Effector memory CD8-positive, alpha-beta T cell (primary cell): ENCODE measurements around the gene SYT5.
"Not testable (repeated sequence)": the region's sequence is repeated elsewhere in the genome, so short reads cannot be mapped to it uniquely, and the experiment has no call there.

Experiments used
- ATAC-seq: fragments of 150-1000 bp; cut with Tn5 transposase; replicated peaks from 2 replicates; pipeline ENCODE4 v1.10.0; 2021; ENCODE audit warnings: mild to moderate bottlenecking, moderate library complexity
- DNase-seq, 3 experiments: peaks; one replicate each; pipeline ENCODE4 v3.0.0; 2021
- H3K27ac Mint-ChIP-seq, 2 donors: one replicate each; pipeline ENCODE4 v1.8.0; 2022; ENCODE audit warnings: mild to moderate bottlenecking in 2 of 2, mixed read lengths in 2 of 2, moderate library complexity in 2 of 2
- H3K27me3 Mint-ChIP-seq, 2 donors: one replicate each; pipeline ENCODE4 v1.8.0; 2022; ENCODE audit warnings: mixed read lengths in 2 of 2
- H3K36me3 Mint-ChIP-seq: one replicate; pipeline ENCODE4 v1.8.0; 2022; ENCODE audit warnings: mild to moderate bottlenecking, moderate library complexity, mixed read lengths; ENCODE audit not compliant: insufficient read depth
- H3K4me1 Mint-ChIP-seq, 2 donors: one replicate each; pipeline ENCODE4 v1.8.0; 2022; ENCODE audit warnings: low read depth in 2 of 2, mixed read lengths in 2 of 2
- H3K4me3 Mint-ChIP-seq, 2 donors: one replicate each; pipeline ENCODE4 v1.8.0; 2022; ENCODE audit warnings: mild to moderate bottlenecking in 2 of 2, mixed read lengths in 2 of 2, moderate library complexity in 2 of 2
- H3K9me3 Mint-ChIP-seq, 2 donors: one replicate each; pipeline ENCODE4 v1.8.0; 2022; ENCODE audit warnings: mixed read lengths in 2 of 2
- total RNA-seq, 9 experiments: gene quantifications; one replicate each; lab custom pipeline; 2026; lab: John Stamatoyannopoulos, UW

The SYT5 gene
- total RNA-seq: 0 to 0.88 (median 0.07) reads per million in 9 experiments

DNA sequence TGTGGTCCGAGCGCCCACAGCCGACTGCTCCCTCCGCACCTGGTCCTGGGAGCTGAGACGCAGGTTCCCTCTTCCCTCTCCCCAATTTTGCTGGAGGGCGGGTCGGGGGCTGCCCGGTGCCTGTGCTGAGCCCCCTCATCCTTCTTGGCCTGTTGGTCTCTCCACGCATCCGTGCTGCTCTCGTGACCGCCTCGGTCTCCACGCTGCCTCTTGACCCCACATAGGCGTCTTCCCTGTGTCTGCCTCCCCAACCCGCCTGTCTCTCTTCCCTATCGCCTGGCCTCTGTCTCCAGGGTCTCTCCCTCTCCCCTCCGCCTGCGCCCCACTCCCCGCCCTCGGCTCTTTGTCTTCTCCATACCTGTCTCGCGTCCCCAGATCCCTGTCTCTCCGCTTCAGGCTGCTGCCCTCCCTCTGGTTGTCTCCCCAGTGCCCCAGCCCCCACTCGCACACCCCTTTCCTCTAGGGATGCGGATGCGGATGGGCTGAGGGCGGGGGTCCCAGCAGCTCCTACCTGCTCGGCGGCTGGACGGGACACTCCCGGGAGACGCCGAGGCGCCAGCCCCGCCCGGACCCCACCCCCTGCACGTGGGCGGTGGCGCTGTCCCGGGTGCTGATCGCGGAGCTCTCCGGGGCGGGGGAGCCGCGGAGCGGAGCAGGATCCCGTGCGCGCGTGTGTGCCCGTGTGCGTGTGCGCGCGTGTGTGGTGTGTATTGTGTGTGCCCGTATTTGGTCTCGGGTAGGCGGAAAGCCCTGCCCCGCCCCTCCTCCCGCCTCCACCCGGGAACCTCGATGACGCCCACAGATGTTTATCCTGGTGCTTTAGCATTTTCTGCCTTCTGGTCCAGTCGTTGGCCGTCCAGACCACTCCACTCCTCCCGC lies at the start of gene SYT5:
TSS of gene SYT5 (minus strand) at position 684 of the 879 bp plus-strand sequence. CDS start 1,248 bp downstream, outside the sequence.
- H3K27me3 Mint-ChIP-seq: peaks cover 50 to 94% of the 10 kb centered on the region in 2 donors
- peak within 1 kb of the TSS; percentile 79 to 82 for H3K4me3 Mint-ChIP-seq
- peaks cover 29% of the 10 kb centered on the region for H3K36me3 Mint-ChIP-seq
- peak; percentile 23 for ATAC-seq
- H3K27ac Mint-ChIP-seq: peak within 1 kb of the TSS; percentile 96 to 97
- H3K9me3 Mint-ChIP-seq: no peaks in the 10 kb centered on the region
- DNase-seq: peak; percentile 52 to 60 (median 59)
- H3K4me1 Mint-ChIP-seq: peaks cover 4 to 18% of the 10 kb centered on the region in 2 donors

DNA sequence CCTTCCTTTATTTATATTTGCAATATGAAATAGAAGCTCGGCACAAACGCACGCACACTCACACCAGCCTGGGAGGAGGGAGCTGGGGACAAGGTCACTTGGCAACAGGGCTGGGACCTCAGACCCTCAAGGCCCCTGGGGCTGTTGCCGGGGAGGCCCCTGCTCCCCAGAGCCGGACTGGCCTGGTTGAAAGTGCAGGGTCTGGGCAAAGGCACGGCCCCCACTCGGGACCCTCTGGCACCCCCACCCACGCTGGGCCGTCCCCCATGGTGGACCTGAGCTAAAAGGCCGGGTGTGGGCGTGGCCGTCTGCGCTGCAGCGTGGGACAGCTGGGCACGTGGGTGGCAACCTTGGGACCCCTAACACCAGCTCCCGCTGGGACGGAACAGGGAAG lies 49.7 kb upstream of the SYT5 start:
- H3K27ac Mint-ChIP-seq: peak overlapping the region in 1 of 2 donors; percentile 82
- DNase-seq: no peak
- H3K27me3 Mint-ChIP-seq: no peaks in the 10 kb centered on the region
- no peak overlapping the region for H3K4me3 Mint-ChIP-seq
- H3K4me1 Mint-ChIP-seq: peaks cover 12 to 13% of the 10 kb centered on the region in 2 donors
- H3K9me3 Mint-ChIP-seq: no peaks in the 10 kb centered on the region
- peaks cover 71% of the 10 kb centered on the region for H3K36me3 Mint-ChIP-seq
- ATAC-seq: no peak

DNA sequence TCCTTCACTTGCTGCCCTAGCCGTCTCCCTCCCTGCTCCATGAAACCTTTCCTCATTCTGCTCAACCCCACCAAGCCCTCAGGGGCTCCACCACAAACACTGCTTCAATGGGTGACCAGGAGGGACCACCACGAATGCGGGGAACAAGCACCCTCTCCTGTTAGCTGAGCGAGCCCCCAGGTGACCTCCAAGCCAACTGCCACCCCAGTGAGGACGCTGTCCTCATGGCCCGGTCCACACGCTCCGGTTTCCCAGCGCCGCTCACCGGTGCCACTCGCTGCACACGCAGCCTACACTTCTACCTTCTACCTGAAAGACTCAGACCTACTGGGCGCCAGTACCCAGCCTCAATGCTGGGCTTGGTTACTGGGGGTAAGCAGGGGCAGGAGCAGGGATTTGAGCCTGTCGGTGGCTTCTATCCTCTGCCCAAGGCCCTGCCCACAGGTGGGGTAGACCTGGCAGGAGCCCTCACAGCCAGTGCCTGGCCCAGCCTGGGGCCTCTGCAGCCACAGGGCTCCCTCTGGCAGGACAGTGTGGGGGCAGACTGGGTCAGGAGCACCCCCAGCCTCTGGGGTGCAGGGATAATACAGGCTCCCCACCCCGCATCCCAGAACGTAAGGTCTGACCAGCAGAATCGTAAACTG lies 49.2 kb upstream of the SYT5 start:
- Mint-ChIP-seq H3K27ac (peak overlapping the region in 1 of 2 donors; percentile 57), H3K4me3 (no peak overlapping the region), H3K9me3 (no peaks in the 10 kb centered on the region), H3K36me3 (peaks cover 69% of the 10 kb centered on the region), H3K4me1 (peaks cover 8% of the 10 kb centered on the region in 2 donors), H3K27me3 (no peaks in the 10 kb centered on the region)
- no peak for DNase-seq
- no peak for ATAC-seq

DNA sequence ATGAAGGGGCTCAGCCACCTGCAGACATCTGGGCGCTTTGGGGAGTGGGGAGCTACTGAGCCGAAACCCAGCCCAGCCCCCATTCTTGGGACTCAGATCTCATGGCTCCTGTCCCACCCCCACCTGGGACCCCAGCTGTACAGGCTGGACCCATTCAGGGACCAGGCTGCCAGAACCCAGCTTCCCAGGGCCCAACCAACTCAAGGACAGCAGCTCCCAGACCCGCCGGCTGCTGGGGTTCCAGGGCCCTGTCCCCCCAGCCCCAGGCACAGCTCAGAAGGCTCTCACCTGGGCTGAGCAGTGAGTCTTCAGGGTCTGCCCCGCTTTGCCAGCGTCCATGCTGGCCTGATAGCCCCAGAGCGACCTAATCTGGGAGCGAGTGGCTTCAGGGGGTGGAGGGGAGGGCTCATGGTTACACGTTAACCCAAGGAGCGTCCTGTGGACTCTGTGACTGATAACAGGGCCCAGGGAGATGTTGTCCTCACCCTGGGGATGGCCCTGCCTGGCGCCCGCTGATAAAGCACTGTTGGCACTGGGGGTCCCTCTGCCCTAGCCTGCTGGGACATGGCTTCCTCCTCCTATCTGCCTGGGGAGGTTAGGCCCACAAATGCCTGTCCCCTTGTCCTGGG lies 48.4 kb upstream of the SYT5 start, which contains the start of gene TMEM86B:
TSS of gene TMEM86B (minus strand) at position 361 of the 629 bp plus-strand sequence. CDS start at position 339, 22 bp downstream.
- H3K4me1 Mint-ChIP-seq: peaks cover 5 to 6% of the 10 kb centered on the region in 2 donors
- H3K36me3 Mint-ChIP-seq: peaks cover 69% of the 10 kb centered on the region
- H3K27me3 Mint-ChIP-seq: no peaks in the 10 kb centered on the region
- no peaks in the 10 kb centered on the region for H3K9me3 Mint-ChIP-seq
- ATAC-seq (no peak), DNase-seq (no peak)
- H3K27ac Mint-ChIP-seq: peak within 1 kb of the TSS in 1 of 2 donors; percentile 88
- peak within 1 kb of the TSS in 1 of 2 donors; percentile 38 for H3K4me3 Mint-ChIP-seq

DNA sequence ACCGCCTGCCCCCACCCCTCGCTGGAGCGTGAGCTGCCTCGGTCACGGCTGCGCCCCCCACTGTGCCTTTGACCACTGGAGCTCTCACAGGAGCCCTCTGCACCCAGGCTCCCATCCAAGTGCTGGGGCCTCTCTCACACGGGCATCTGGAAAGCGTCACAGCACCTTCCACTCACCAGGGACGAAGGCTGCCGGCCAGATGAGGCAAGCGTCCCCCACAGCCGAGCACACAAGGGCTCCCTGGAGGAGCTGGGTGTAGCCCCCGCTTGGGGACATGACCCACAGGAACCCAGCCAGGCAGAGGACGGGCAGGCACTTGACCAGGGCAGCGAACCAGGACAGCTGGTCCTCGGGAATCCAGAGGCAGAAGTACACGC lies 47.9 kb upstream of the SYT5 start:
- Mint-ChIP-seq H3K4me3 (peak overlapping the region in 1 of 2 donors; percentile 38), H3K36me3 (peaks cover 69% of the 10 kb centered on the region), H3K27ac (peak overlapping the region in 1 of 2 donors; percentile 88), H3K4me1 (peaks cover 5 to 6% of the 10 kb centered on the region in 2 donors), H3K9me3 (no peaks in the 10 kb centered on the region), H3K27me3 (no peaks in the 10 kb centered on the region)
- DNase-seq: no peak
- no peak for ATAC-seq

DNA sequence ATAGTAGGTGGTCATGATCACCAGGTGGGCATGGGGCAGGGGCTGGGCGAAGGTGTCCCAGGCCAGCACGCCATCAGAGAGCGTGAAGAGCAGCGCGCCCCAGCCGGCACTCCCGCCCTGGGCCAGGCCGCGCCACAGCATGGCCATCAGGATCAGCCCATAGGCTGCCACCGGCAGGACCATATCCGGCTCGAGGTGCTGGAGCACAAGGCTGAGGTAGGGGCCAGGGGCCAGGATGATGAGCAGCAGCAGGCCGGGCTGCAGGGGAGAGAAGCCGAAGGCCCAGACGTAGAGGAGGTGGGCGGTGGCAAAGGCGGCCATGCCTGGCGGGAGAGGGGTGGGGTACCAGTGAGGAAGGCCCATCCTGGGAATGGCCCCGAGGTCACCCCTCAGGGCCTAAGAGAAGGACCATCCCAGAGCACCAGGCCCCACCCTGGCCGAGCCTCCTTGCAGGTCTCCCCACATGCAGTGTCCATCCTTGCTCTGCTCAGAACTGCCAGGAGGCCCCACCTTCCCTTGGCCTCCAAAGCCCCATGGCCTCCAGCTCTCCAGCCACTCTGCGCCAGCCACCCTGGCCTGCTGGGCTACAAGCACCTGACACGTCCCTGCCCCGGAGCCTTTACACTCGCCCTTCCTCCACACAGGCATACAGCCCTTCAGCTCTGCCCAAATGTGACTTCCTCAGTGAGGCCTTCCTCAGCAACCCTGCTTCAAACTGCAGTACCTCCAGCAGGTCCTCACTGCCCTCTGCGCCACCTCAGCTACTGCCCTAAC lies 47.3 kb upstream of the SYT5 start:
- DNase-seq (no peak), ATAC-seq (no peak)
- H3K36me3 Mint-ChIP-seq: peaks cover 66% of the 10 kb centered on the region
- H3K4me3 Mint-ChIP-seq: peak overlapping the region in 1 of 2 donors; percentile 38
- no peaks in the 10 kb centered on the region for H3K27me3 Mint-ChIP-seq
- H3K9me3 Mint-ChIP-seq: no peaks in the 10 kb centered on the region
- peak overlapping the region in 1 of 2 donors; percentile 88 for H3K27ac Mint-ChIP-seq
- peaks cover 5 to 6% of the 10 kb centered on the region in 2 donors for H3K4me1 Mint-ChIP-seq

DNA sequence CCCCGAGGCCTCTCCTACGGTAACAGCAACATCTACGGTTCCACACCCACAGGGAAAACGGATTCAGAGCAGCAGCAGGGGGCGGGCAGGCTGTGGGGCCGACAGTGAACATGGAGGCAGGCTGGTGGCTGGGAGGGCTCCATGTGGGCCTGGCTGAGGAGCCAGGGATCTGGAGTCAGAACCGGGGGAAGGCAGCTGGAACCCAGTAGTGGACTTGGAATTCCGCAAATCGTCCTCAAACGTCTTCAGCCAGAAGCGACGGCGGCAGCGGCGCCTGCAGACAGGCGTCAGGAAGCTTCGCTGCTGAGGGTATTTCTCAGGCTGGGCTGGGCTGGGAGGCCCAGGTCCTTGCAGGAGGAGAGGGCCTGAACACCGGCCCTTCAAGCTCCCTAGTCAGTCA lies 46.7 kb upstream of the SYT5 start:
- Mint-ChIP-seq H3K27me3 (no peaks in the 10 kb centered on the region), H3K4me3 (no peak overlapping the region), H3K27ac (peak overlapping the region; percentile 31 to 84), H3K36me3 (peaks cover 62% of the 10 kb centered on the region), H3K4me1 (peaks cover 5 to 6% of the 10 kb centered on the region in 2 donors), H3K9me3 (no peaks in the 10 kb centered on the region)
- no peak for DNase-seq
- no peak for ATAC-seq

DNA sequence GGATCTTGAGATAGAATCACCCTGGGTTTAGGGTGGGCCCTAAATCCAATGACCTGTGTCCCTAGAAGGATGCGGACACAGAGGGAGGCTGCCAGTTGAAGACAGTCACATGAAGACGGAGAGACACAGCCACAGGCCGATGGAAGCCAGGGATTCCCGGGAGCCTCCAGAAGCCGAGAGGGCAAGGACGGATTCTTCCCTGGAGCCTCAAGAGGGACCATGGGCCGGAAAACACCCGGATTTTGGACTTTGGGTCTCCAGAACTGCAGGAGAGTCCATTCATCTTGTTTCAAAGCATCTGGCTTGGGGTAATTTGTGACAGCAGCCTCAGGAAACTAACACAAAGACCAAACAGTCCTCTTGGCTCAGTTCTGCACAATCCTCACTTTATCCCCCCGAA lies 46.2 kb upstream of the SYT5 start:
- H3K27ac Mint-ChIP-seq: peak overlapping the region; percentile 31 to 84
- H3K27me3 Mint-ChIP-seq: no peaks in the 10 kb centered on the region
- peaks cover 57% of the 10 kb centered on the region for H3K36me3 Mint-ChIP-seq
- DNase-seq: no peak
- H3K4me1 Mint-ChIP-seq: peaks cover 5 to 6% of the 10 kb centered on the region in 2 donors
- H3K9me3 Mint-ChIP-seq: peaks cover 0 to 2% of the 10 kb centered on the region in 2 donors
- peak overlapping the region in 1 of 2 donors; percentile 8 for H3K4me3 Mint-ChIP-seq
- no peak for ATAC-seq

DNA sequence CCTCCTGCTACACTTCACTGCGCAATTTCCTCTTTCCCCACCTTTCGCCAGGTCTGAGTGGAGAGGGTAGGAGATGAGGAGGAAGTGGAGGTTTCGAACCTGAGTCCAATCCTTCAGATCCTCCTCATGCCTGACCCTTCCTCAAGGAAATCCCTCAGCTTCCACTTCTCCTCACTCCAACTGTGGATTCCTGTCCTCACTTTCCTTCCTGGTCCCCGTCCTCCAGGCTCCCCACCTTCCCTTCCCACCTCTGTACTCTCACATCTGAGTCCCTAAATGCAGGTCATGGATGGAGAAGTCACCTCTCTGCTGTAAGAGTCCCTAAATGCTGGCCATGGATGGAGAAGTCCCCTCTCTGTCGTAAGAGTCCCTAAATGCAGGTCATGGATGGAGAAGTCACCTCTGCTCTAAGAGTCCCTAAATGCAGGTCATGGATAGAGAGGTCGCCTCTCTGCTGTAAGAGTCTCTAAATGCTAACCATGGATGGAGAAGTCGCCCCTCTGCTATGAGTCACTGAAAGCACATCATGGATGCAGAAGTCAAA lies 45.4 kb upstream of the SYT5 start:
- H3K27me3 Mint-ChIP-seq: no peaks in the 10 kb centered on the region
- ATAC-seq (no peak), DNase-seq (no peak)
- peak overlapping the region; percentile 52 to 84 for H3K27ac Mint-ChIP-seq
- peaks cover 54% of the 10 kb centered on the region for H3K36me3 Mint-ChIP-seq
- H3K4me1 Mint-ChIP-seq: peaks cover 5 to 6% of the 10 kb centered on the region in 2 donors
- no peak overlapping the region for H3K4me3 Mint-ChIP-seq
- H3K9me3 Mint-ChIP-seq: peaks cover 0 to 2% of the 10 kb centered on the region in 2 donors

DNA sequence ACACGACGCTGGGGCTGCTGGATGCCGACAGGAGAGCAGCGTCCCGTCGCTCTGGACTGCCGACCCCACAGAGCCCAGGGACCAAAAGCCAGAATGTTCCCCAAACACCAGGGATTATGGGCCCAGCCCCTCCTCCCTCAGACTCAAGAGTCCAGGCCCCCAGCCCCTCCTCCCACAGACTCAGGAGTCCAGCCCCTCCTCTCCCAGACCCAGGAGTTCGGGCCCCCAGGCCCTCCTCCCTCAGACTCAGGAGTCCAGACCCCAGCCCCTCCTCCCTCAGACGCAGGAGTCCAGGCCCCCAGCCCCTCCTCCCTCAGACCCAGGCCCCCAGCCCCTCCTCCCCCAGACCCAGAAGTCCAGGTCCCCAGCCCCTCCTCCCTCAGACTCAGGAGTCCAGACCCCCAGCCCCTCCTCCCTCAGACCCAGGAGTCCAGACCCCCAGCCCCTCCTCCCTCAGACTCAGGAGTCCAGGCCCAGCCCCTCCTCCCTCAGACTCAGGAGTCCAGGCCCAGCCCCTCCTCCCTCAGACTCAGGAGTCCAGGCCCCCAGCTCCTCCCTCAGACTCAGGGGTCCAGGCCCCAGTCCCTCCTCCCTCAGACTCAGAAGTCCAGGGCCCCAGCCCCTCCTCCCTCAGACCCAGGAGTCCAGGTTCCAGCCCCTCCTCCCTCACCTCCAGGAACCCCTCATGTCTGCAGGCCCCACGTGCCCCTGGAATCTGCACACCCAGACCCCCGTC lies 44.8 kb upstream of the SYT5 start:
- H3K27me3 Mint-ChIP-seq, DNase-seq, H3K4me3 Mint-ChIP-seq, H3K4me1 Mint-ChIP-seq, H3K9me3 Mint-ChIP-seq, ATAC-seq: not testable (repeated sequence)
- H3K36me3 Mint-ChIP-seq: peaks cover 50% of the 10 kb centered on the region
- H3K27ac Mint-ChIP-seq: peak overlapping the region; percentile 52 to 84

DNA sequence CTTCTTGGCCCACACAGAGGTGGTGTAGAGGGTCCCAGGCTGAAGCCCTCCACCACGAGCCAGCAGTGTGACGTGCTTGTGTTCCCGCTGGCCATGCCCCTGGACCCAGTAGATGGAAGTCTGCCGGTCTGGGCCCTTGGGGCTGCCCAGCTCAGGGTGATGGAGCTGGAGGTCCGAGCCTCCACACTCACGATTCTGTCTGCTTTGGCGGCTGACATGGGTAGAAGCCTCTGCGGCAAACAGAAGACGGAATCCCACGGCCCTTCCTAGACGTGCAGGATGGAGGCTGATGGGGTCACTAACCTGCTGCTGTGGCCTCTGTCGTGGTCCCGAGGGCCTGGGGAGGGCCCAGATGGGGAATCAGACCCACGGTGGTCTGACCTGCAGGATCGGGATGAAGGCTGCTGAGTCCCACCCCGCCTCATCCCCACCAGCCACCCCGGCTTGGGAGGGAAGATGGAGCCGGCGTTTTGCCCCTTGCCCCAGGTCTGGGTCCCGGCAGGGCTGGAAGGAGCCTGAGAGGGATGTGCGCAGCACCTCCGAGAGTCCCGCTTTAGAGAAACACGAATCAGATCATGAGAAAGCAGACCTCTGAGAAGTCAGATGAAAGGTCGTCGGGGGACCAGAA lies 44.1 kb upstream of the SYT5 start:
- Mint-ChIP-seq H3K27ac (no peak overlapping the region), H3K4me1 (peaks cover 5 to 6% of the 10 kb centered on the region in 2 donors), H3K4me3 (no peak overlapping the region), H3K36me3 (peaks cover 47% of the 10 kb centered on the region), H3K9me3 (peaks cover 0 to 2% of the 10 kb centered on the region in 2 donors), H3K27me3 (no peaks in the 10 kb centered on the region)
- ATAC-seq: no peak
- DNase-seq: no peak
